GM23248 (cell line): ENCODE data around the gene LRMDA. TPM values are rescaled to one million over a fixed set of nuclear protein-coding genes. Genes with fewer than 3 reads are reported as not detected.

Experiments used
- DNase-seq: peaks from one replicate; pipeline ENCODE4 v3.0.0-alpha.2; 2015
- H2AFZ ChIP-seq: fragments of 200-600 bp; sonication (generic); 2 replicates; pipeline ENCODE4 v1.6.1; 2016; ENCODE audit warnings: antibody characterized with exemption
- H3F3A ChIP-seq: fragments of 200-600 bp; sonication (generic); 2 replicates; pipeline ENCODE4 v1.6.1; 2016; ENCODE audit warnings: mild to moderate bottlenecking, antibody characterized with exemption, mixed run types; ENCODE audit not compliant: insufficient read depth
- H3K27ac ChIP-seq: fragments of 200-600 bp; sonication (generic); 2 replicates; pipeline ENCODE4 v1.5.1; 2016; ENCODE audit warnings: mild to moderate bottlenecking
- H3K27me3 ChIP-seq: fragments of 200-600 bp; sonication (generic); replicated peaks from 2 replicates; pipeline ENCODE4 v1.6.1; 2016; ENCODE audit warnings: mild to moderate bottlenecking; ENCODE audit not compliant: insufficient read depth
- H3K36me3 ChIP-seq: fragments of 200-600 bp; sonication (generic); 2 replicates; pipeline ENCODE4 v1.6.1; 2016; ENCODE audit warnings: low read depth, mild to moderate bottlenecking
- H3K4me1 ChIP-seq: fragments of 200-600 bp; sonication (generic); 2 replicates; pipeline ENCODE4 v1.6.1; 2016; ENCODE audit warnings: mild to moderate bottlenecking; ENCODE audit not compliant: insufficient read depth
- H3K4me2 ChIP-seq: fragments of 200-600 bp; sonication (generic); one replicate; pipeline ENCODE4 v1.6.1; 2016; ENCODE audit warnings: mild to moderate bottlenecking; ENCODE audit not compliant: unreplicated experiment
- H3K4me3 ChIP-seq: fragments of 200-600 bp; sonication (generic); 2 replicates; pipeline ENCODE4 v1.5.1; 2016; ENCODE audit warnings: mild to moderate bottlenecking
- H3K79me2 ChIP-seq: fragments of 200-600 bp; sonication (generic); 2 replicates; pipeline ENCODE4 v1.6.1; 2016; ENCODE audit warnings: mild to moderate bottlenecking; ENCODE audit not compliant: insufficient read depth
- H3K9ac ChIP-seq: fragments of 200-600 bp; sonication (generic); 2 replicates; pipeline ENCODE4 v1.6.1; 2016; ENCODE audit warnings: mild to moderate bottlenecking
- H3K9me2 ChIP-seq: fragments of 200-600 bp; sonication (generic); 2 replicates; pipeline ENCODE4 v1.6.1; 2016; ENCODE audit warnings: mixed run types, mild to moderate bottlenecking, moderate library complexity; ENCODE audit not compliant: insufficient read depth
- H3K9me3 ChIP-seq: fragments of 200-600 bp; sonication (generic); one replicate; pipeline ENCODE4 v1.6.1; 2017; ENCODE audit warnings: low read depth
- H4K20me1 ChIP-seq: fragments of 200-600 bp; sonication (generic); 2 replicates; pipeline ENCODE4 v1.6.0; 2016; ENCODE audit not compliant: insufficient read depth
- EZH2 ChIP-seq: fragments of 200-600 bp; sonication (generic); IDR thresholded peaks from 2 replicates; pipeline ENCODE4 v1.6.1; 2018; ENCODE audit warnings: antibody characterized with exemption, mild to moderate bottlenecking; ENCODE audit not compliant: insufficient read depth, poor library complexity, severe bottlenecking
- EZH2phosphoT487 ChIP-seq: fragments of 200-600 bp; sonication (generic); IDR thresholded peaks from 2 replicates; pipeline ENCODE4 v1.6.1; 2018; ENCODE audit warnings: antibody characterized with exemption, moderate library complexity, mild to moderate bottlenecking, low read depth; ENCODE audit not compliant: insufficient read depth
- WGBS, 2 experiments: methylation state at CpG; one replicate each; pipeline ENCODE4 v1.1.6; 2015 to 2017; ENCODE audit warnings: low lambda C conversion rate in 2 of 2, low coverage in 1 of 2; ENCODE audit errors: missing lambda C conversion rate in 2 of 2; 5-methylcytosine and 5-hydroxymethylcytosine counted together
- in situ Hi-C: fragments of 300-500 bp; cut with MboI; formaldehyde crosslinking; loops from 2 replicates; pipeline ENCODE4 v1.15.0; 2020
- polyA plus RNA-seq: library from polyadenylated mRNA; unstranded; fragments of >200 nt; fragmentation: Nextera tagmentation; extraction: Ambion mirVana; gene quantifications from 2 replicates; pipeline ENCODE4 v1.2.1, GENCODE V29; 2016
- total RNA-seq: library from RNA; depleted of rRNA; stranded (reverse); fragments of >200 nt; shearing (Covaris generic); gene quantifications from 2 replicates; pipeline ENCODE4 v1.2.3, GENCODE V29; 2014

Gene LRMDA
- total and polyA plus RNA-seq, 2 experiments from 2014 or later = 2.6 TPM; not detected in 1

GRCh38 chr10:75434291-75434690, 2.9 kb downstream of the LRMDA start:
- Histone ChIP-seq H3K27me3 (peaks cover 3% of the 10 kb centered on the region; the same call in 1 of the 2 replicates), H3F3A (no peaks in the 10 kb centered on the region), H3K4me2 (no peak overlapping the region), H4K20me1 (no peaks in the 10 kb centered on the region), H3K9me2 (no peaks in the 10 kb centered on the region), H3K4me1 (no peaks in the 10 kb centered on the region), H2AFZ (no peak overlapping the region), H3K27ac (no peak overlapping the region), H3K9ac (no peak overlapping the region), H3K36me3 (no peaks in the 10 kb centered on the region), H3K9me3 (no peaks in the 10 kb centered on the region), H3K4me3 (no peak overlapping the region), H3K79me2 (no peaks in the 10 kb centered on the region)
- WGBS, 2 experiments = 92 to 93% methylated on average over 8 of the region's 8 CpGs
- TF ChIP-seq EZH2 (no peak), EZH2phosphoT487 (no peak)
- DNase-seq = no peak
- in situ Hi-C loops = no loop called here

DNA sequence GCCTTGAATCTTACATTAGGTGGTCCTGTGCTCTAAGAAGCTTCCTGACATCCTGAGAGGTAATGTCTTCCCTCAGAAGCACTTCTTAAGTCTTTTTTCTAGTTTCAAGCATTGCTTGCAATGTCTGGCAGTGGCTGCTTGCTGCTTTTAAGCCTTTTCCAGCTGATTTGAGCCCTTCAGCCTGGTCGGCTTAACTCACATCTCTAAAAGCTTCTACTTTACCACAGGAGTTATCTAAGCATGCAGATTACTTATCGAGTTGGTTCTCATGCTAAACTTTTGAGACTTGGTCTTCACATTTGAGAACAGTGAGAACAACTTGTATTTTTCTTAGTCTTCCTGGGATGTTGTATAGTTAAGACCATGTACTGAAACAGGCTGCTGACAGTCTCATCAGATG, 3.9 kb downstream of the LRMDA start:
- H3K27me3 ChIP-seq = peaks cover 3% of the 10 kb centered on the region; the same call in 1 of the 2 replicates
- TF ChIP-seq EZH2 (no peak), EZH2phosphoT487 (no peak)
- no peak overlapping the region for H2AFZ ChIP-seq
- in situ Hi-C loops = no loop called here
- no peak overlapping the region for H3K27ac ChIP-seq
- no peak overlapping the region for H3K4me2 ChIP-seq
- H3K4me3 ChIP-seq = no peak overlapping the region
- 66 to 79% methylated on average over 2 of the region's 2 CpGs for WGBS, 2 experiments
- no peaks in the 10 kb centered on the region for H3K36me3 ChIP-seq
- no peaks in the 10 kb centered on the region for H3K9me2 ChIP-seq
- no peaks in the 10 kb centered on the region for H3K4me1 ChIP-seq
- no peaks in the 10 kb centered on the region for H3K79me2 ChIP-seq
- no peaks in the 10 kb centered on the region for H3K9me3 ChIP-seq
- H4K20me1 ChIP-seq = no peaks in the 10 kb centered on the region
- no peak for DNase-seq
- no peaks in the 10 kb centered on the region for H3F3A ChIP-seq
- H3K9ac ChIP-seq = no peak overlapping the region

DNA sequence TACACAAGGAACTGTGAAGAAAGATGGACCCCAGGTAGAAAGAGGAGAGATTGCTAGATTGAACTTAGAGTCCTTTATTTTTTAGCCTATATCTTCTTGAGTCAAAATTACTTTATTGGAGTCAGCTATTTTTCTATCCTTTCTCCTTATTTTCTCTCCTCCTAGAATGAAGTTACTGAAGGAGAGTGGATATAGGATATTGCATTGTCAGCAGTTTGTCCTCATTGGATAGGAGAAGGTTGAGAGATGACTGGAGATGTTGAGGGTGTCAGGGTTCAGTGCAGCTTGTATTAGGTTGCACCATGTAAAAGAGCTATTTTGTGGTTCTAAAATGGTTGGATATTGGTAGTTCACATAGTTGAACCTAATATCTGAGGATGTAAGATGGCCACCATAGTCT, 5.5 kb downstream of the LRMDA start:
- peaks cover 3% of the 10 kb centered on the region; the same call in 1 of the 2 replicates for H3K27me3 ChIP-seq
- in situ Hi-C loops = no loop called here
- H3K9me2 ChIP-seq = no peaks in the 10 kb centered on the region
- H3K4me2 ChIP-seq = no peak overlapping the region
- no peak overlapping the region for H3K9ac ChIP-seq
- no peaks in the 10 kb centered on the region for H3K9me3 ChIP-seq
- no peak overlapping the region for H3K4me3 ChIP-seq
- no peaks in the 10 kb centered on the region for H3K4me1 ChIP-seq
- DNase-seq = no peak
- no peak overlapping the region for H2AFZ ChIP-seq
- H4K20me1 ChIP-seq = no peaks in the 10 kb centered on the region
- TF ChIP-seq EZH2phosphoT487 (no peak), EZH2 (no peak)
- no peaks in the 10 kb centered on the region for H3F3A ChIP-seq
- H3K79me2 ChIP-seq = no peaks in the 10 kb centered on the region
- no peaks in the 10 kb centered on the region for H3K36me3 ChIP-seq
- H3K27ac ChIP-seq = no peak overlapping the region

DNA sequence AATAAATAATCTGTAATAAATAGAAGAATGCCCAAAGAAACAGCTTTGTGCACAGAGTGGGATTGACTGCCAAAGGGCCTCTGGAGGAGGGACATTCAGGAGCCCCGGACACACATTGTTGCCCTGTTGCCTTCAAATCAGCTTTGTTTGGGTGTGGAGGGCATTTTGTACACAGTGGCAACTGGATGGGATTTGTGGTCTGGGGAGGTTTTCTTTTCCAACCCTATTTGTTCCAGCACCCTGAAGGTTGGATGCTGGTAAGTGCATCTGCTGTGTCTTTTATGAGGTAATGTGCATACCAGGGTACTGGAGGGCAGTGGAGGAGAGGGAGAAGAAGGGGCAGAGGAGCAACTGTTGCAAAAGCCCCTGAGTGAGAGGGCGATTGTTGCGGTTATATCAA, 6.3 kb downstream of the LRMDA start:
- Histone ChIP-seq H3F3A (no peaks in the 10 kb centered on the region), H3K4me3 (no peak overlapping the region), H3K4me1 (no peaks in the 10 kb centered on the region), H3K27me3 (peaks cover 3% of the 10 kb centered on the region; the same call in 1 of the 2 replicates), H3K27ac (no peak overlapping the region), H3K9me2 (no peaks in the 10 kb centered on the region), H3K4me2 (no peak overlapping the region), H4K20me1 (no peaks in the 10 kb centered on the region), H3K79me2 (no peaks in the 10 kb centered on the region), H2AFZ (no peak overlapping the region), H3K9me3 (no peaks in the 10 kb centered on the region), H3K36me3 (no peaks in the 10 kb centered on the region), H3K9ac (no peak overlapping the region)
- no peak for DNase-seq
- TF ChIP-seq EZH2phosphoT487 (no peak), EZH2 (no peak)
- WGBS, 2 experiments = 88 to 92% methylated on average over 3 of the region's 3 CpGs
- in situ Hi-C loops = no loop called here

DNA sequence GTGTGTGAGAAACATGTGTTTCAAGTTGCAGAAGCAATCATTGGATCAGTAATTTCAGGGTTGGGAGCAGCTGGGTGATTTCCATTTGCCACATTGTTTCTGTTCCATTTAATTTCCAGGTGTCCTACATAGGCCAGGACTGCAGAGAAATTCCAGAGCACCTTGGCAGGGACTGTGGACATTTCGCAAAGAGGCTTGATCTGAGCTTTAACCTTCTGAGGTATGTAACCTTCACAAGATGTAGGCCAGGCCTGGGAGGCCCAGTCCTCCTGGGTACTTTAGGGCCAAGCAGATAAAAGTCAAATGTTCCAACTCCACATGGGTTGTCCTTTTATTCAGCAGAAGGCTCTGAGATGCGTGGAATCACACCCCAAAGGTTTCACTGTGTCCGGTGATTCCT, 6.9 kb downstream of the LRMDA start:
- Histone ChIP-seq H3K4me1 (no peaks in the 10 kb centered on the region), H3K27ac (no peak overlapping the region), H3K9me2 (no peaks in the 10 kb centered on the region), H3F3A (no peaks in the 10 kb centered on the region), H3K4me2 (no peak overlapping the region), H2AFZ (no peak overlapping the region), H3K4me3 (no peak overlapping the region), H4K20me1 (no peaks in the 10 kb centered on the region), H3K79me2 (no peaks in the 10 kb centered on the region), H3K9ac (no peak overlapping the region), H3K9me3 (no peaks in the 10 kb centered on the region), H3K36me3 (no peaks in the 10 kb centered on the region), H3K27me3 (peaks cover 3% of the 10 kb centered on the region; the same call in 1 of the 2 replicates)
- in situ Hi-C loops = no loop called here
- WGBS, 2 experiments = 89 to 92% methylated on average over 3 of the region's 3 CpGs
- DNase-seq = no peak
- TF ChIP-seq EZH2 = no peak
- TF ChIP-seq EZH2phosphoT487 = no peak
